Stimulated activated naive B cell treated with anti-CD40 and anti-IgM and Interleukin-4, amounts not matched to agents 10 μg/mL and 1 μg/mL and 100 μg/mL, for 72 hours (primary cell): ENCODE results near the gene SH3GL2.

ENCODE experiments used
- ATAC-seq, 2 donors: fragments of 150-1000 bp; cut with Tn5 transposase; replicated peaks; 2 replicates each; pipeline ENCODE4 v1.10.0; 2021; ENCODE audit warnings: moderate library complexity in 1 of 2
- DNase-seq: peaks from one replicate; pipeline ENCODE4 v3.0.0; 2021
- H3K27ac Mint-ChIP-seq: one replicate; pipeline ENCODE4 v1.8.0; 2022; ENCODE audit warnings: mild to moderate bottlenecking, mixed read lengths
- H3K27me3 Mint-ChIP-seq, 2 donors: one replicate each; pipeline ENCODE4 v1.8.0; 2022; ENCODE audit warnings: mixed read lengths in 2 of 2
- H3K36me3 Mint-ChIP-seq, 2 donors: one replicate each; pipeline ENCODE4 v1.8.0; 2022; ENCODE audit warnings: mixed read lengths in 2 of 2, mild to moderate bottlenecking in 1 of 2
- H3K4me1 Mint-ChIP-seq, 2 donors: one replicate each; pipeline ENCODE4 v1.8.0; 2022; ENCODE audit warnings: mixed read lengths in 2 of 2, mild to moderate bottlenecking in 1 of 2
- H3K4me3 Mint-ChIP-seq, 2 donors: one replicate each; pipeline ENCODE4 v1.8.0; 2022; ENCODE audit warnings: mild to moderate bottlenecking in 2 of 2, mixed read lengths in 2 of 2, moderate library complexity in 1 of 2
- H3K9me3 Mint-ChIP-seq, 2 donors: one replicate each; pipeline ENCODE4 v1.8.0; 2022; ENCODE audit warnings: mixed read lengths in 2 of 2, mild to moderate bottlenecking in 1 of 2

SH3GL2 gene

GRCh38 chr9:17843236-17843635 is 264.4 kb downstream of the SH3GL2 start:
- H3K27ac Mint-ChIP-seq = no peak overlapping the region
- no peaks in the 10 kb centered on the region for H3K36me3 Mint-ChIP-seq
- no peak for ATAC-seq
- peaks cover 0 to 5% of the 10 kb centered on the region in 2 donors for H3K27me3 Mint-ChIP-seq
- DNase-seq = no peak
- H3K4me1 Mint-ChIP-seq = no peaks in the 10 kb centered on the region
- peaks cover 12 to 14% of the 10 kb centered on the region in 2 donors for H3K9me3 Mint-ChIP-seq
- no peak overlapping the region for H3K4me3 Mint-ChIP-seq
